ENCODE data around the gene CPA4. TPM values are rescaled to one million over a fixed set of nuclear protein-coding genes. Genes with fewer than 3 reads are reported as not detected.

CPA4 gene
- total and polyA plus RNA-seq, 4 donors: 0.18 to 1.0 (median 0.45) TPM; not detected in 1

GRCh38 chr7:130367836-130368746 lies 75.1 kb downstream of the CPA4 start:
- Histone ChIP-seq H3K27ac (ENCODE audit: low read depth in 1 of 2, low read length in 2 of 2) (no peak overlapping the region), H3K27me3 (ENCODE audit: control insufficient read depth in 1 of 2, insufficient read depth in 2 of 2, low read length in 1 of 2) (no peaks in the 10 kb centered on the region), H3K4me1 (ENCODE audit: control insufficient read depth in 1 of 2, insufficient read depth in 2 of 2, low read length in 2 of 2) (no peaks in the 10 kb centered on the region), H3K4me3 (ENCODE audit: low read length in 2 of 2) (no peak overlapping the region), H3K36me3 (ENCODE audit: control insufficient read depth in 1 of 2, insufficient read depth in 2 of 2, low read length in 1 of 2) (no peaks in the 10 kb centered on the region), H3K9me3 (ENCODE audit: control insufficient read depth, low read length) (no peaks in the 10 kb centered on the region)
- DNase-seq: no peak
- 86 to 93% methylated on average over 19 of the region's 19 CpGs for WGBS, 2 donors
- no peak for ATAC-seq (ENCODE audit: low FRiP score)
- intact Hi-C loops (cut with DNase I): no loop called here

DNA sequence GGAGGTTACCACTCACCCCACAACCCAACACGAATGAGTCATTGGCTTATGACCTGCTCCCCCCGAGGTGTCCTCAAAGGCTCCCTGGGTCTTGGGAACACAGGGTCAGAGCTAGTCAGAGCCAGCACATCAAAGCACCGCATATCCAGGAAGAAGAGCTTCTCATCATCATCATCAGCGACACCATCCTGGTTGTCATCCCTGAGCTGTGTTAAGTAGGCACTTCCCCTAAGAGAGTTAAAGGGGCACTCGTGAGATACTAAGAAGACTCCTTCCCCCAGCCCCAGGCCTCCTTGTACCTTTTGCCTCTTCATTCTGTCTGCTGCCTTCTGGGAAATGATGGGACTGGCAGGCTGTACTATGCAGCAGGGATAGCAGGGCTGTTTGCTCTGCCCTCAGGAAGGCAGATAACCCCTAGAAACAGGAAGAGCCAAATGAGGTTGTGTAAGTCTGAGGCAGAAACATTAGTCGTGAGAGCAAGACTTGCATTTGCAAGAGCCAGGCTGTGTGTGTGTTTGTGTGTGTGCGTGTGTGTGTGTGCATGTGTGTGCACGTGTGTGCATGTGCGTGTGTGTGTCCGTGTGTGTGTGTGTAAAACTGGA lies 76.2 kb downstream of the CPA4 start:
- H3K4me3 ChIP-seq (ENCODE audit: low read length in 2 of 2): no peak overlapping the region
- no peaks in the 10 kb centered on the region for H3K9me3 ChIP-seq (ENCODE audit: control insufficient read depth, low read length)
- H3K27ac ChIP-seq (ENCODE audit: low read depth in 1 of 2, low read length in 2 of 2): no peak overlapping the region
- intact Hi-C loops (cut with DNase I): no loop called here
- ATAC-seq (ENCODE audit: low FRiP score): no peak
- peak in 1 of 2 donors; percentile 71 for DNase-seq
- no peaks in the 10 kb centered on the region for H3K27me3 ChIP-seq (ENCODE audit: control insufficient read depth in 1 of 2, insufficient read depth in 2 of 2, low read length in 1 of 2)
- no peaks in the 10 kb centered on the region for H3K36me3 ChIP-seq (ENCODE audit: control insufficient read depth in 1 of 2, insufficient read depth in 2 of 2, low read length in 1 of 2)
- H3K4me1 ChIP-seq (ENCODE audit: control insufficient read depth in 1 of 2, insufficient read depth in 2 of 2, low read length in 2 of 2): no peaks in the 10 kb centered on the region
- WGBS, 2 donors: 34% methylated on average over 10 of the region's 10 CpGs

- H3K4me3 ChIP-seq (ENCODE audit: low read length in 2 of 2): no peak overlapping the region
- WGBS, 2 donors: 15 to 19% methylated on average over 3 of the region's 3 CpGs
- no peaks in the 10 kb centered on the region for H3K9me3 ChIP-seq (ENCODE audit: control insufficient read depth, low read length)
- no peak overlapping the region for H3K27ac ChIP-seq (ENCODE audit: low read depth in 1 of 2, low read length in 2 of 2)
- no peak for ATAC-seq (ENCODE audit: low FRiP score)
- no peaks in the 10 kb centered on the region for H3K4me1 ChIP-seq (ENCODE audit: control insufficient read depth in 1 of 2, insufficient read depth in 2 of 2, low read length in 2 of 2)
- no peaks in the 10 kb centered on the region for H3K36me3 ChIP-seq (ENCODE audit: control insufficient read depth in 1 of 2, insufficient read depth in 2 of 2, low read length in 1 of 2)
- H3K27me3 ChIP-seq (ENCODE audit: control insufficient read depth in 1 of 2, insufficient read depth in 2 of 2, low read length in 1 of 2): no peaks in the 10 kb centered on the region
- intact Hi-C loops (cut with DNase I): no loop called here
- no peak for DNase-seq
Observed at GRCh38 chr7:130369831-130370550, 77.0 kb downstream of the CPA4 start.

- DNase-seq (peak; percentile 74 to 88), ATAC-seq (ENCODE audit: low FRiP score) (no peak)
- Histone ChIP-seq H3K4me1 (ENCODE audit: control insufficient read depth in 1 of 2, insufficient read depth in 2 of 2, low read length in 2 of 2) (no peaks in the 10 kb centered on the region), H3K9me3 (ENCODE audit: control insufficient read depth, low read length) (no peaks in the 10 kb centered on the region), H3K27ac (ENCODE audit: low read depth in 1 of 2, low read length in 2 of 2) (peak overlapping the region; percentile 15 to 34), H3K27me3 (ENCODE audit: control insufficient read depth in 1 of 2, insufficient read depth in 2 of 2, low read length in 1 of 2) (no peaks in the 10 kb centered on the region), H3K4me3 (ENCODE audit: low read length in 2 of 2) (no peak overlapping the region), H3K36me3 (ENCODE audit: control insufficient read depth in 1 of 2, insufficient read depth in 2 of 2, low read length in 1 of 2) (no peaks in the 10 kb centered on the region)
- WGBS, 2 donors: 36 to 44% methylated on average over 3 of the region's 3 CpGs
- intact Hi-C loops (cut with DNase I): no loop called here
Observed at GRCh38 chr7:130371046-130371445, 78.1 kb downstream of the CPA4 start.

- WGBS, 2 donors: 74 to 76% methylated on average over 11 of the region's 11 CpGs
- DNase-seq (no peak), ATAC-seq (ENCODE audit: low FRiP score) (no peak)
- H3K27me3 ChIP-seq (ENCODE audit: control insufficient read depth in 1 of 2, insufficient read depth in 2 of 2, low read length in 1 of 2): no peaks in the 10 kb centered on the region
- H3K27ac ChIP-seq (ENCODE audit: low read depth in 1 of 2, low read length in 2 of 2): peak overlapping the region; percentile 87 to 100
- H3K4me3 ChIP-seq (ENCODE audit: low read length in 2 of 2): no peak overlapping the region
- no peaks in the 10 kb centered on the region for H3K9me3 ChIP-seq (ENCODE audit: control insufficient read depth, low read length)
- H3K36me3 ChIP-seq (ENCODE audit: control insufficient read depth in 1 of 2, insufficient read depth in 2 of 2, low read length in 1 of 2): no peaks in the 10 kb centered on the region
- intact Hi-C loops (cut with DNase I): no loop called here
- H3K4me1 ChIP-seq (ENCODE audit: control insufficient read depth in 1 of 2, insufficient read depth in 2 of 2, low read length in 2 of 2): no peaks in the 10 kb centered on the region
Observed at GRCh38 chr7:130372402-130373165, 79.6 kb downstream of the CPA4 start.

Other genes starting within 250 kb of the CPA4 start
- 10 to 100 TPM in 1 of 2 donors, 1 to 10 TPM in 1; 9.3 to 13.5 TPM for gene ZC3HC1, start 241.8 kb upstream of the CPA4 start, total RNA-seq
- 10 to 100 TPM in 1 of 2 donors, 1 to 10 TPM in 1; 4.3 to 13.4 TPM for gene ZC3HC1, start 241.8 kb upstream of the CPA4 start, polyA plus RNA-seq
- gene KLHDC10, start 222.6 kb upstream of the CPA4 start, total RNA-seq: 10 to 100 TPM; 27.2 to 28.5 TPM
- 1 to 10 TPM; 5.0 to 9.7 TPM for gene KLHDC10, start 222.6 kb upstream of the CPA4 start, polyA plus RNA-seq
- gene TMEM209, start 87.8 kb upstream of the CPA4 start, total RNA-seq: 10 to 100 TPM; 11.7 to 13.7 TPM
- 1 to 10 TPM; 3.8 to 5.6 TPM for gene TMEM209, start 87.8 kb upstream of the CPA4 start, polyA plus RNA-seq
- gene SSMEM1, start 85.3 kb upstream of the CPA4 start, total RNA-seq: not detected
- gene SSMEM1, start 85.3 kb upstream of the CPA4 start, polyA plus RNA-seq: not detected
- gene CPA2, start 26.3 kb upstream of the CPA4 start, total RNA-seq: 1 to 10 TPM in 1 of 2 donors, under 1 TPM in 1; 0.72 to 1.0 TPM
- 1 to 10 TPM in 1 of 2 donors, under 1 TPM in 1; 0.38 to 2.8 TPM for gene CPA2, start 26.3 kb upstream of the CPA4 start, polyA plus RNA-seq
- not detected for gene CPA5, start 51.7 kb downstream of the CPA4 start, total RNA-seq
- gene CPA5, start 51.7 kb downstream of the CPA4 start, polyA plus RNA-seq: not detected
- 1 to 10 TPM; 3.6 to 5.9 TPM for gene CPA1, start 87.3 kb downstream of the CPA4 start, total RNA-seq
- 1 to 10 TPM; 6.5 to 9.4 TPM for gene CPA1, start 87.3 kb downstream of the CPA4 start, polyA plus RNA-seq
- gene CEP41, start 147.9 kb downstream of the CPA4 start, total RNA-seq: 1 to 10 TPM; 6.2 to 6.6 TPM
- 1 to 10 TPM; 2.1 to 7.5 TPM for gene CEP41, start 147.9 kb downstream of the CPA4 start, polyA plus RNA-seq
- 10 to 100 TPM in 1 of 2 donors, 1 to 10 TPM in 1; 9.0 to 23.0 TPM for gene MEST, start 198.9 kb downstream of the CPA4 start, total RNA-seq
- gene MEST, start 198.9 kb downstream of the CPA4 start, polyA plus RNA-seq: 1 to 10 TPM; 2.7 to 4.9 TPM